ENCODE data around the gene ANGPTL3.
"Not testable (repeated sequence)": the region's sequence is repeated elsewhere in the genome, so short reads cannot be mapped to it uniquely, and the experiment has no call there.

The ANGPTL3 gene, protein sequence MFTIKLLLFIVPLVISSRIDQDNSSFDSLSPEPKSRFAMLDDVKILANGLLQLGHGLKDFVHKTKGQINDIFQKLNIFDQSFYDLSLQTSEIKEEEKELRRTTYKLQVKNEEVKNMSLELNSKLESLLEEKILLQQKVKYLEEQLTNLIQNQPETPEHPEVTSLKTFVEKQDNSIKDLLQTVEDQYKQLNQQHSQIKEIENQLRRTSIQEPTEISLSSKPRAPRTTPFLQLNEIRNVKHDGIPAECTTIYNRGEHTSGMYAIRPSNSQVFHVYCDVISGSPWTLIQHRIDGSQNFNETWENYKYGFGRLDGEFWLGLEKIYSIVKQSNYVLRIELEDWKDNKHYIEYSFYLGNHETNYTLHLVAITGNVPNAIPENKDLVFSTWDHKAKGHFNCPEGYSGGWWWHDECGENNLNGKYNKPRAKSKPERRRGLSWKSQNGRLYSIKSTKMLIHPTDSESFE

DNA sequence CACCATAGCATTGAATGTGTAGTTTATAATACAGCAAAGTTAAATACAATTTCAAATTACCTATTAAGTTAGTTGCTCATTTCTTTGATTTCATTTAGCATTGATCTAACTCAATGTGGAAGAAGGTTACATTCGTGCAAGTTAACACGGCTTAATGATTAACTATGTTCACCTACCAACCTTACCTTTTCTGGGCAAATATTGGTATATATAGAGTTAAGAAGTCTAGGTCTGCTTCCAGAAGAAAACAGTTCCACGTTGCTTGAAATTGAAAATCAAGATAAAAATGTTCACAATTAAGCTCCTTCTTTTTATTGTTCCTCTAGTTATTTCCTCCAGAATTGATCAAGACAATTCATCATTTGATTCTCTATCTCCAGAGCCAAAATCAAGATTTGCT lies at the start of gene ANGPTL3:
TSS of gene ANGPTL3 (plus strand) at position 240 of the 400 bp plus-strand sequence. CDS start at position 287, 47 bp downstream.
- DNase-seq (ENCODE audit: low read depth, low spot score) = no peak

- no peak for DNase-seq (ENCODE audit: low read depth, low spot score)
These were observed 36.0 kb upstream of the ANGPTL3 start for GRCh38 chr1:62561306-62561705.

GRCh38 chr1:62567182-62567581 lies 30.1 kb upstream of the ANGPTL3 start:
- not testable (repeated sequence) for DNase-seq (ENCODE audit: low read depth, low spot score)

DNA sequence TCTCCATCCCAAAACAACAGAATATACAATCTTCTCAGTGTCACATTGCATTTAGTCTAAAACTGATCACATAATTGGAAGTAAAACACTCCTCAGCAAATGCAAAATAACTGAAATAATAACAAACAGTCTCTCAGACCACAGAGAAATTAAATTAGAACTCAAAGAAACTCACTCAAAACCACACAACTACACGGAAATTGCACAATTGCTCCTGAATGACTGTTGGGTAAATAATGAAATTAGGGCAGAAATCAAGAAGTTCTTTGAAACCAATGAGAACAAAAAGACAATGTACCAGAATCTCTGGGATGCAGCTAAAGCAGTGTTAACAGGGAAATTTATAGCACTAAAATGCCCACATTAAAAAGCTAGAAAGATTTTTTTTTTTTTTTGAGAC lies 29.4 kb upstream of the ANGPTL3 start:
- not testable (repeated sequence) for DNase-seq (ENCODE audit: low read depth, low spot score)

- DNase-seq (ENCODE audit: low read depth, low spot score) = not testable (repeated sequence)
These were observed 25.8 kb upstream of the ANGPTL3 start for GRCh38 chr1:62571517-62571916.

GRCh38 chr1:62572476-62572875 lies 24.8 kb upstream of the ANGPTL3 start:
- DNase-seq (ENCODE audit: low read depth, low spot score) = no peak

DNA sequence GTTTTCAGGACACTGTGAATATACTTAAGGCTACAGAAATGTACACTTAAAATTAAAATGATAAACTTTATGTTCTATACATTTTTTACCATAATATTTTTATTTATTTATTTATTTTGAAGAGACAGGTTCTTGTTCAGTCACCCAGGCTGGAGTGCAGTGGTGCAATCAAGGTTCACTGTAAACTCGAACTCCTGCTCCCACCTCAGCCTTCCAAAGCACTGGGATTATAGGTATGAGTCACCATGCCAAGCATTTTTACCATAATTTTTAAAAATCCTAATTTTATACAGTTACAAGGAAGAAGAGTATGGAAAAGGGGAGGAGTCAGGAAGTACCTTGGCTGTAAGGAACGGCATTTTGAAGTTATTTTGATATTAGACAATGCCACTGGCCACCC lies 23.6 kb upstream of the ANGPTL3 start:
- DNase-seq (ENCODE audit: low read depth, low spot score) = no peak

DNA sequence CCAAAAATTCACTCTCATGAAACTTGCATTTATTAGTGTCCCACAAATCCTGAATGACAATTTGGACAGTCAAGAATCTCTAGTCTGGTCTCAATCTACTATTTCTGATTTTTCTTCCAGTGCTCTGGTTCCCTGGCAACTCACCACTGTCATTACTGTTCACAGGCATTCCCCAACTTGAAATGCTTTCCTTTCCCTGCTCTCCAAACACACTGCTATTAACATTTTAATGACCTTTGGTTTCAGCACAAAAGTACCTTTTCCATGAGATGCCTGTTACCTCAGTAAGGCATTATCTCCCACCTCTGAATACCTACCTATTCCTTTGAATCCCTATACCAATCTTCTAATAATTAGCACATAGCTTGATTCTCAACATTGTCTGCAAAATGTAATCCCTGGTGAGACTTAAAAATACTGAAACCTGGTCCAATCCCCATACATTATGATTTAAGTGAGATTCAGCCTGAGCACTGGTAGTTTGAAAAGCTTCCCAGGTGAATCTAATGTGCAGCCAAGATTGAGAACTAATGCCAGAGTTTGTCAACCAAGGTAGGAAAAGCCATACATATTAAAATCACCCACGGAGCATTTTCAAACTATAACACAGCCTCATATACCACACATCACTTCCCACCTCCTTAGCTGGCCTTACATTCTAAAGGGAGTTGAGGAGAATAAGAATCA lies 11.7 kb upstream of the ANGPTL3 start:
- DNase-seq (ENCODE audit: low read depth, low spot score) = no peak

GRCh38 chr1:62588000-62588399 lies 9.3 kb upstream of the ANGPTL3 start:
- no peak for DNase-seq (ENCODE audit: low read depth, low spot score)

DNA sequence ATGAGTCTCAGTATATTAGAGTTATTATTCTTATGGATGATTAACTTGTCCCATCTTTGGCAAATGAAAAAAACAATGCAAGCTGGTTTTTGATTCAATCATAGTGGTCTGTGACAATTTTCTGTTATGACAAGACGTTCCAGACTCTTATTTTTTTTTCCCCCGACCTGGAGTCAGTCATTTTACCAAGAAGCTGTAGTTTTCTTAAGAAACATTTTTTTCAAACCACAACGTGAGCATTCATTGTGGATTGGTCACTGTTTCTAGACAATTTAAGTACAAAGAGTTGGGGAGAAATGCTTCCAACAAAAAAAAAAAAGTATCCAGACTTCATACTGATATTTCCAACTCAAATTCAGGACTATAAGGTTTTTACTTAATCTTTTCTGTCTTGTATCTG lies 8.0 kb upstream of the ANGPTL3 start:
- no peak for DNase-seq (ENCODE audit: low read depth, low spot score)

DNA sequence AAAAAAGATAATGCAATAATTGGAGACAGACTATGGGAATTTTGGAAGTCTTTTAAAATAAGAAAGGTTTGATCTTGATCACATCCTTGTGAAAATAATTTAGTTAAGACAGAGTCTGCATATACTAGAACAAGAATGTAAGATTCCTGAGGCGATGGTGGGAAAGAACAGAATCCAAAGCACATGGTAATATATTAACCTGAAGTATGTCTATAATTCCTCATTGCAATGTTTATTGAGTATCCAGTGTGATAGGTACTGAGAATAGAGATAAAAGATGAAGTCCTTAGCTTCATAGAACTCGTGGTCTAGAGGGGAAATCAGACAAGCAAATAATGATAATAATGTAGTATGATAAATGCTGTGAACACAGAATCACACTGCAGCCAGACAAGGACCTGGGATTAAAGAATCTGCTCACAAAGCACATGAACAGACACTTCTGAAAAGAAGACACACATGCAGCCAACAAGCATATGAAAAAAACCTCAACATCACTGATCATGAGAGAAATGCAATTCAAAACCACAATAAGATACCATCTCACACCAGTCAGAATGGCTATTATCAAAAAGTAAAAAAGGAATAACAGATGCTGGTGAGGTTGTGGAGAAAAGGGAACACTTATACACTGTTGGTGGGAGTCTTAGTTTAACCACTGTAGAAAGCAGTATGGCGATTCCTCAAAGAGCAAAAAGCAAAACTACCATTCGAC lies 6.9 kb upstream of the ANGPTL3 start:
- DNase-seq (ENCODE audit: low read depth, low spot score) = no peak

DNA sequence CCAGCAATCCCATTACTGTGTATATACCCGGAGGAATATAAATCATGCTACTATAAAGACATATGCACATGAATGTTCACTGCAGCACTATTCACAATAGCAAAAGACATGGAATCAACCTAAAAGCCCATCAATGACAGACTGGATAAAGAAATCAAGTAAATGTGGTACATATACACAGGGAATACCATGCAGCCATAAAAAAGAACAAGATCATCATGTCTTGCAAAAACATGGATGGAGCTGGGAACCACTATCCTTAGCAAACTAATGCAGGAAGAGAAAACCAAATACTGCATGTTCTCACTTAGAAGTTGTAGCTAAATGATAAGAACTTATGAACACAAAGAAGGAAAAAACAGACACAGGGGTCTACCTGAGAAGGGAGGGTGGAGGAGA lies 6.4 kb upstream of the ANGPTL3 start:
- DNase-seq (ENCODE audit: low read depth, low spot score) = no peak

DNA sequence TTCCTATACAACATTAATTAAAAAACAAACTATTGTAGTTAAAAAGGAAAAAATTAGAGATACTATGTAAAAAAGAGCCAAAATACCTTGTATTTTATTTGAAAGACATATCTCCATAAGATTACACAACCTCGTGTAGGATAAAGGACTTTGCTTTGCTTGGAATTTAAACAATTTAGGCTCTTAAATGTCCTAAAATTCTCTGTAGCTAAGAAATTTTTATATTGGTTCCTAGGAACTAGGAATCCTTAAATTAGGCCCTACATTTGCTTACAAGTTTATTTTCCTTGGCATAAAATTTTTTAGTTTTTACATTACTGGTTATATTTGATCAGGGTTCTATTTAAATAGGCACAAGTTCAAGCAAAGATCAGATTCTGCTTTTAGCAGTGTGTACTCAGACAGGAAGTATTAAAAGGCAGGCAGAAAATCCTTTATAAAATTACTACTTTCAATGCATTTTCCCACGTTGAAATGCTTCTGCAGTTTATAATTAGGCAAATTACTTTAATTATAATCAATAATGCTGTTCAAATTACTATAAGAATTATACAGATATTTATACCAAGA lies 3.4 kb upstream of the ANGPTL3 start:
- DNase-seq (ENCODE audit: low read depth, low spot score) = no peak

- DNase-seq (ENCODE audit: low read depth, low spot score) = no peak
These were observed 1.7 kb upstream of the ANGPTL3 start for GRCh38 chr1:62595647-62596046.

DNA sequence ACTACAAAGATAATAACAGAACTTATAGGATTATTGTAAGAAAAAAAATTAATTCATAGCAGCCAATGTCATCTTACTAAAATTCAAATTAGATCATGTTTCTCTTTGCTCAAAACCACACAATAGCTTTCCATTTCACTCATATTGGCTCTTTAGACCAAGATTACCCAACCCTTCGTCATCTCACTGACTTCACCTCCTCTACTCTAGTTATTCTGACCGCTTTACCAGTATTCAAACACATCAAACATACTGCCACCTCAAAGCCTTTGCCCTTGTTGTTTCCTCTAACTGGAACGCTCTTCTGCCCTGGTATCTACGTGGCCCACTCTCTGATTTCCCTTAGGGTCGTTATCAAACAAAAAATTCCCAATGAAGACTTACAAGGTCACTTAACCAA lies 1.7 kb downstream of the ANGPTL3 start:
- no peak for DNase-seq (ENCODE audit: low read depth, low spot score)

- DNase-seq (ENCODE audit: low read depth, low spot score) = no peak
These were observed 4.1 kb downstream of the ANGPTL3 start for GRCh38 chr1:62601457-62601856.

- DNase-seq (ENCODE audit: low read depth, low spot score) = no peak
These were observed 11.6 kb downstream of the ANGPTL3 start for GRCh38 chr1:62608905-62609304.

DNA sequence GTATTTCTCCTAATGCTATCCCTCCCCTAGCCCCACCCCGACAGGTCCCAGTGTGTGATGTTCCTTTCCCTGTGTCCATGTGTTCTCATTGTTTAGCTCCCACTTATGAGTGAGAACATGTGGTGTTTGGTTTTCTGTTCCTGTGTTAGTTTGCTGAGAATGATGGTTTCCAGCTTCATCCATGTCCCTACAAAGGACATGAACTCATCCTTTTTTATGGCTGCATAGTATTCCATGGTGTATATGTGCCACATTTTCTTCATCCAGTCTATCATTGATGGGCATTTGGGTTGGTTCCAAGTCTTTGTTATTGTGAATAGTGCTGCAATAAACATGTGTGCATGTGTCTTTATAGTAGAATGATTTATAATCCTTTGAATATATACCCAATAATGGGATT lies 13.3 kb downstream of the ANGPTL3 start:
- not testable (repeated sequence) for DNase-seq (ENCODE audit: low read depth, low spot score)

GRCh38 chr1:62612770-62613169 lies 15.4 kb downstream of the ANGPTL3 start:
- no peak for DNase-seq (ENCODE audit: low read depth, low spot score)

DNA sequence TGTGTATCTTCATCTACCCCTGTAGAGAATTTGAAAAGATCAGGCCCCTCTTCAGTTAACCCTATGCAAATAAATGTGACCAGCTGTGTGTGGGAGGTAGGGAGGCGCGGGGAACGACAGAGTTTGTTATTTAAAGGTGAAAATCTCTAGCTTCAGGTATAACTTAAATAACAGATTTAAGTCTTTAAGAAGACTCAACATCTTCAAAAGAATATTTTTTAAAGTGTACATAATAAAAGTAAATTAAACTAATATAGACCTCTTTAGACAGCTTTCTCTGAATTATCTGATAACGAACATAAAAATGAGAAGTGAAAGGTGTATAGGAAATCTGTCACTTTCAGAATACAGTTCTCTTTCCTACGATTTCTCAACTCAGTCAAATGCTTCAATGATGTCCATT lies 16.0 kb downstream of the ANGPTL3 start:
- no peak for DNase-seq (ENCODE audit: low read depth, low spot score)

DNA sequence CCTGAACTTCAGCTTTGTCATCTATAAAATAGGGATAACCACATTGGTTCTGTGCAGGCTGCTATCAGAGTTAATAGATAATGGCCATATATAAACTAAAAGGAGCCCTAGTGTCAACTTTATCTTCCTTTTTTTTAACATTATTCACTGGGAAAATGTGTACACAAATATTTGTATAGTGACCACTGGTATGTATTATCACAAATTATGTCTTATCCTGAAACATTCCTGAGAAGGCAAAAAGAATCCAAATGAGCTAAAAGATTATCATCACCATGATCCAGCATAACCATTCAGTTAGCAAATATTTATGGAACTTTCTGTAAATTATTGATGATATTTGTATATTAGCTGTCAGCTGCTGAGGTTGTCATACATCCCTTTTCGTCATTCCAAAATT lies 16.6 kb downstream of the ANGPTL3 start:
- no peak for DNase-seq (ENCODE audit: low read depth, low spot score)

DNA sequence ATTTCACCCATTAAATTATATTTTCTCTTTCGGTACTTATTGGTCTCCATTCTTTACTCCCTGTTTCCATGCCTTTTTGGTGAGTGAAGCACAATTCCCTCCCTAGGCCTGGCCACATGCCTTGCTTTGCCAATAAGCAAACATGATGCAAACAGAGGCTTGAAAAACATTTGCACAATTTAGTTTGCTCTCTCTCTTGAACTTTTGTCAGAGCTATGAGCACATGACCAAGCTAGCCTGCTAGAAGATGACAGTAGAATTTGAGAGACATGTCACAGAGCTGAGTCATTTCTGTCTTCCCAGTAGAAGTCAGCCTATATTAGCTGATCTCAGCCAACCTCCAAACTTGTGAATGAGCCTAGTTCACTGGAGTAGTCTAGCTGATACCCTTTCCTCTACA lies 24.6 kb downstream of the ANGPTL3 start:
- DNase-seq (ENCODE audit: low read depth, low spot score) = no peak
